ENCODE data around the gene CHI3L2. TPM values are rescaled to one million over a fixed set of nuclear protein-coding genes. Genes with fewer than 3 reads are reported as not detected.

The CHI3L2 gene
- total RNA-seq, 3 donors from 2014 or later (not counting 1 experiment from before 2014, with no cell fraction given) = 13.5 to 21.1 (median 17.0) TPM

DNA sequence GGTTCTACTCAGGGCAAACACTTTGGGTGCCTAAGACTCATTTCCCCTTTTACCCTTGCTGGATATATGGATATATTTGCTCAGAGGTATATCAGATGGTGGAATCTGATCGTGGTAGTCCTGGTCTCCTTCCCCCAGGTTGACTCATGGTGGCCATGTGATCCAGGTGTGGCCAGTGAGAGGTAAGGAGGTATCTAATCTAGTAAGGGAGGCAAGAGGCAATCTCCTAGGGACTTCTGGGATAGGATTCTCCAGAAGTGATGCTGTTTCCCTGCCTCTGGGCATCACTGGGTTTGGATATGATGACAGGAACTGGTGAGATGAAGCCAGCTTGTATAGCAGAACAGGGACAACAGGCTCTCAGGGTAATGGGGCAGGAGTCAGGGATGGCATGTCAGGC lies 18.6 kb upstream of the CHI3L2 start:
- no peaks in the 10 kb centered on the region for H3K9me3 Mint-ChIP-seq
- 71% methylated on average over 1 of the region's 1 CpG for WGBS (ENCODE audit: insufficient coverage)
- H3K27ac ChIP-seq (ENCODE audit: low read length) = no peak overlapping the region

DNA sequence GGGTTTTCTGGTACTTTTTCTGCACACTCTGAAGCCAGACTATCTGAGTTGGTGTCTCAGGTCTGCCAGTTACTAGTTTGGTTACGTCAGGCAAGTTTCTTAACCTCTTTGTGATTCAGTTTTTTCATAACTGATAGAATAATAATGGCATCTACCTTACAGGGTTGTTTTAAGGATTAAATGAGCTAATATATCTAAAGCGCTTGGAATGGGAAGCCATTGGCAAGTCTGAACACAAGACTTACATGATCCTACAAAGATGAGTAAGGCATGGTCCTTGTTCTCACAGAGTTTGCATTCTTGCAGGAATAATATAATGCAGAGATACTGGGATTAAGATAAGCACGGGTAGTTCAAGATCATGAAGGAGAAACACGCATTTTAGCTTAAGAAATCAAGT lies 17.9 kb upstream of the CHI3L2 start:
- Histone ChIP-seq H3K27me3 (ENCODE audit: control insufficient read depth, insufficient read depth, low read length) (no peaks in the 10 kb centered on the region), H3K4me1 (ENCODE audit: control insufficient read depth, insufficient read depth, low read length) (peaks cover 30% of the 10 kb centered on the region), H3K36me3 (ENCODE audit: control insufficient read depth, insufficient read depth, low read length) (no peaks in the 10 kb centered on the region), H3K4me3 (ENCODE audit: low read length) (no peak overlapping the region), H3K9me3 (ENCODE audit: control insufficient read depth, insufficient read depth, low read length) (no peaks in the 10 kb centered on the region), H3K27ac (ENCODE audit: low read length) (no peak overlapping the region)
- no peak overlapping the region for H3K4me3 Mint-ChIP-seq
- no peaks in the 10 kb centered on the region for H3K9me3 Mint-ChIP-seq
- no peak for DNase-seq
- H3K27ac Mint-ChIP-seq = no peak overlapping the region
- ATAC-seq = no peak
- TF ChIP-seq, protein P1, sequence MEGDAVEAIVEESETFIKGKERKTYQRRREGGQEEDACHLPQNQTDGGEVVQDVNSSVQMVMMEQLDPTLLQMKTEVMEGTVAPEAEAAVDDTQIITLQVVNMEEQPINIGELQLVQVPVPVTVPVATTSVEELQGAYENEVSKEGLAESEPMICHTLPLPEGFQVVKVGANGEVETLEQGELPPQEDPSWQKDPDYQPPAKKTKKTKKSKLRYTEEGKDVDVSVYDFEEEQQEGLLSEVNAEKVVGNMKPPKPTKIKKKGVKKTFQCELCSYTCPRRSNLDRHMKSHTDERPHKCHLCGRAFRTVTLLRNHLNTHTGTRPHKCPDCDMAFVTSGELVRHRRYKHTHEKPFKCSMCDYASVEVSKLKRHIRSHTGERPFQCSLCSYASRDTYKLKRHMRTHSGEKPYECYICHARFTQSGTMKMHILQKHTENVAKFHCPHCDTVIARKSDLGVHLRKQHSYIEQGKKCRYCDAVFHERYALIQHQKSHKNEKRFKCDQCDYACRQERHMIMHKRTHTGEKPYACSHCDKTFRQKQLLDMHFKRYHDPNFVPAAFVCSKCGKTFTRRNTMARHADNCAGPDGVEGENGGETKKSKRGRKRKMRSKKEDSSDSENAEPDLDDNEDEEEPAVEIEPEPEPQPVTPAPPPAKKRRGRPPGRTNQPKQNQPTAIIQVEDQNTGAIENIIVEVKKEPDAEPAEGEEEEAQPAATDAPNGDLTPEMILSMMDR (IDR thresholded peaks at IDR 0.05) = no peak
- H3K36me3 Mint-ChIP-seq = no peaks in the 10 kb centered on the region
- H3K4me1 Mint-ChIP-seq = peaks cover 38 to 47% of the 10 kb centered on the region in 2 donors
- H3K27me3 Mint-ChIP-seq (ENCODE audit: low read depth in 2 of 2) = no peaks in the 10 kb centered on the region
- 100% methylated on average over 2 of the region's 4 CpGs for WGBS (ENCODE audit: insufficient coverage)
- intact Hi-C loops (cut with micrococcal nuclease) = loop anchor here (10.0 kb wide), 2 partner anchors 535 to 545 kb away; partner anchors contain the start of genes DDX20 and KCNA3

More for the DNA sequence above, 18.6 kb upstream of the CHI3L2 start:
- Mint-ChIP-seq H3K27me3 (ENCODE audit: low read depth in 2 of 2) (no peaks in the 10 kb centered on the region), H3K36me3 (no peaks in the 10 kb centered on the region), H3K4me1 (peaks cover 33 to 40% of the 10 kb centered on the region in 2 donors), H3K27ac (no peak overlapping the region), H3K4me3 (no peak overlapping the region)
- H3K4me3 ChIP-seq (ENCODE audit: low read length) = no peak overlapping the region
- intact Hi-C loops (cut with micrococcal nuclease) = loop anchor here (10.0 kb wide), 1 partner anchor 546 kb away; the partner anchor contains the start of gene DDX20
- DNase-seq (no peak), ATAC-seq (no peak)
- TF ChIP-seq, protein P1 (IDR thresholded peaks at IDR 0.05) = no peak
- no peaks in the 10 kb centered on the region for H3K9me3 ChIP-seq (ENCODE audit: control insufficient read depth, insufficient read depth, low read length)
- H3K4me1 ChIP-seq (ENCODE audit: control insufficient read depth, insufficient read depth, low read length) = peaks cover 25% of the 10 kb centered on the region
- no peaks in the 10 kb centered on the region for H3K27me3 ChIP-seq (ENCODE audit: control insufficient read depth, insufficient read depth, low read length)
- no peaks in the 10 kb centered on the region for H3K36me3 ChIP-seq (ENCODE audit: control insufficient read depth, insufficient read depth, low read length)

DNA sequence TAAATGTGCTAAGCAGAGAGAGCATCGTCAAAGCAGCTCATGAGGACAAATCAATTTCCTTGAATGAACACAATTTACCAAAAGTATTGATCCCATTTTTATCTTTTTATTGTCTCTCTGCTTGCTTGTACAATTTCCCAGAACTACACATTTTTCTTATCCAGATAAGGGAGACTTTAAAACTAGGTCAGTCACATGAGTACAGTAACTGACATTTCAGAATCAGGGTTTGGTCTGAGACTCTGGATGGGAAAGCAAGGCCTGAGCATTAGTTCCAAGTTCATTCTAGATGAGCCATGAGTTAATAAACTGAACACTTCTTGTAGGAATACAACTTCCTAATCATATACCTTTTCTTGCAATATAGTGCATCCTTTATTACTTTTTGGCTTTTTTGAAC lies 15.6 kb upstream of the CHI3L2 start:
- DNase-seq (no peak), ATAC-seq (no peak)
- H3K4me1 ChIP-seq (ENCODE audit: control insufficient read depth, insufficient read depth, low read length) = peaks cover 44% of the 10 kb centered on the region
- WGBS (ENCODE audit: insufficient coverage) = 100% methylated on average over 1 of the region's 1 CpG
- TF ChIP-seq, protein P1 (IDR thresholded peaks at IDR 0.05) = no peak
- no peaks in the 10 kb centered on the region for H3K9me3 ChIP-seq (ENCODE audit: control insufficient read depth, insufficient read depth, low read length)
- intact Hi-C loops (cut with micrococcal nuclease) = loop anchor here (10.0 kb wide), 1 partner anchor 537 kb away; the partner anchor contains the start of gene KCNA3
- Mint-ChIP-seq H3K4me1 (peaks cover 43 to 51% of the 10 kb centered on the region in 2 donors), H3K9me3 (peaks cover 2 to 3% of the 10 kb centered on the region in 2 donors), H3K27ac (no peak overlapping the region), H3K4me3 (no peak overlapping the region), H3K36me3 (no peaks in the 10 kb centered on the region), H3K27me3 (ENCODE audit: low read depth in 2 of 2) (peaks cover 0 to 5% of the 10 kb centered on the region in 2 donors)
- no peaks in the 10 kb centered on the region for H3K27me3 ChIP-seq (ENCODE audit: control insufficient read depth, insufficient read depth, low read length)
- H3K36me3 ChIP-seq (ENCODE audit: control insufficient read depth, insufficient read depth, low read length) = no peaks in the 10 kb centered on the region
- no peak overlapping the region for H3K27ac ChIP-seq (ENCODE audit: low read length)
- H3K4me3 ChIP-seq (ENCODE audit: low read length) = no peak overlapping the region

All from natural killer cell (primary cell).